Nephron (organoid): ENCODE results near the gene CDH13.

Experiments used
- H3K27ac Mint-ChIP-seq, 3 experiments: 2 replicates each; pipeline ENCODE4 v1.8.0; 2020; ENCODE audit warnings: mixed read lengths in 3 of 3, mild to moderate bottlenecking in 2 of 3, moderate library complexity in 1 of 3
- H3K27me3 Mint-ChIP-seq: 2 replicates; pipeline ENCODE4 v1.8.0; 2021; ENCODE audit warnings: low read depth, mild to moderate bottlenecking, moderate library complexity, mixed read lengths
- H3K36me3 Mint-ChIP-seq: 2 replicates; pipeline ENCODE4 v1.8.0; 2020; ENCODE audit warnings: low read depth, mixed read lengths
- H3K4me1 Mint-ChIP-seq: 2 replicates; pipeline ENCODE4 v1.8.0; 2020; ENCODE audit warnings: mixed read lengths
- H3K4me3 Mint-ChIP-seq, 3 experiments: 2 replicates each; pipeline ENCODE4 v1.8.0; 2020; ENCODE audit warnings: mild to moderate bottlenecking in 3 of 3, mixed read lengths in 3 of 3, moderate library complexity in 2 of 3
- H3K9me3 Mint-ChIP-seq: 2 replicates; pipeline ENCODE4 v1.8.0; 2020; ENCODE audit warnings: mixed read lengths
- CTCF ChIP-seq, 3 experiments: fragments of 200-600 bp; sonication (generic); IDR thresholded peaks; one replicate each; pipeline ENCODE4 v1.5.0; 2021; ENCODE audit warnings: antibody characterized with exemption in 3 of 3; ENCODE audit not compliant: unreplicated experiment in 3 of 3

CDH13 gene

DNA sequence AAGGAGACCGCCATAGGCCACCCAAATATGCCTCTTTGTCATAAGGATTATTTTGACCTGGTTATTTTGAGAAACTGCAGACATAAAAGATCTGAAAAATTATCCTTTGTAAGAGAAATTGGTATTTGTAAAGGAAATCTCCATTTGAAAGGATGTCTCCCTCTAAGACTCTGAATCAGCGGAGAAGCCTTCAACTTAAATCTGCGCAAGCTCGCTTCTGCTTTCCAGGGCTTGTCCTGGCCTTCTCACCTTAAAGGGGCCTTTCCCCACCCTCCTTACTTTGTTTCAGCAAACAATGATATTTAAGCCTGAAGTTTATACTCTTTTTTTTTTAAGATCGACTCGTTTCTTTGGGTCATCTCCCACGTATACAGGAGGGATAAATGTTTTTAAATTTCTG lies 1215.5 kb downstream of the CDH13 start:
- Mint-ChIP-seq H3K4me3 (no peak overlapping the region), H3K4me1 (peaks cover 11% of the 10 kb centered on the region), H3K27ac (no peak overlapping the region), H3K36me3 (no peaks in the 10 kb centered on the region), H3K27me3 (peaks cover 4% of the 10 kb centered on the region), H3K9me3 (no peaks in the 10 kb centered on the region)
- TF ChIP-seq CTCF (IDR thresholded peaks at IDR 0.05; ENCODE audit: unreplicated experiment in 3 of 3) = no peak

DNA sequence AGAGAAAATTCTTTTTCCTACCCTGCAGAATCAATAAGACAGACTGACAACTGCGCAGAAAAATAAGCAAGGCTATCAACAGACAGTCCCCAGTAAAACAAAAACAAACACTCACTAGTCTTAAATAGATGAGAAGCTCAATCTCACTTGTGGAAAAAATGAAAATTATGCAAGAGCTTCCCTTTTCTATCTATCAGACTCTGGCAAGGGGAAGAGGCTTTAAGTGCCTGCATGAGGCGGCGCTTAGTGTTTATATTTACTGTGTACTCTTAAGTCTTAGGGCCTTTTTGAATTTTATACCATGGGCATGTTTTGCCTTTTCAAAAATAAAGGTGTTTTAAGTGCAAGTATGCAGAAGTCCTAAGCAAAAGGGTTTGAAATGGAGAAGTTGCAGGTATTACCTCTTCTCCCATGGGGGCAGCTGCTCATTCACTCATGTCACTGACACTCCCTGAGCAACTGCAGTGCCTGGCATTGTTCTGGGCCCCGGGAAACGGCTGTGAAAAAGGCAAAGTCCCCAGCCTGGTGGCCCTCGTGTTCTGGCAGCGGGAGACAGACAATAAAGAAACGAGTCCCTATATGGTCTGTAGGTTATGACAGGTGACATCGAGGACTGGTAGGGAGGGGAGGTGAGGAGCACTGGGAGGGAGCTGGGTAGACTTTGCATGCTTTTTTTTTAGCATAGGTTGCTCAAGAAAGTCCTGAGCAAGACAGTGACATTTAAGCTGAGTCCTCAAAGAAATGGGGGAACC lies 1216.2 kb downstream of the CDH13 start:
- Mint-ChIP-seq H3K4me1 (peaks cover 11% of the 10 kb centered on the region), H3K27me3 (peaks cover 4% of the 10 kb centered on the region), H3K27ac (no peak overlapping the region), H3K36me3 (no peaks in the 10 kb centered on the region), H3K9me3 (no peaks in the 10 kb centered on the region), H3K4me3 (no peak overlapping the region)
- TF ChIP-seq CTCF (IDR thresholded peaks at IDR 0.05; ENCODE audit: unreplicated experiment in 3 of 3) = no peak

DNA sequence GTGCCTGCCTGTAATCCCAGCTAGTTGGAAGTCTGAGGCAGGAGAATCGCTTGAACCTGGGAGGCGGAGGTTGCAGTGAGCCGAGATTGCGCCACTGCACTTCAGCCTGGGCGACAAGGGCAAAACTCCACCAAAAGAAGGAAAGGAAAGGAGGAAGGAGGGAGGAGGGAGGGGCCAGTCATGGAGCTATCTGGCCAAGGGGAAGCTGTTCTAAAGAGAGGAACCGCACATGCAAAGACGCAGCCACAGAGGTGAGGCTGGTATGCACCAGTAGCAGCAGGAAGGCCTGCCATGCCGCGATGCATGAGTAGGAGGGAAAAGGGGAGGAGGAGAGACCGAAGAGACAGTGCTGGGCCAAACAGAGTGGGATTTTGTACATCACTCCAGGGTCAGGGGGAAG lies 1216.9 kb downstream of the CDH13 start:
- Mint-ChIP-seq H3K27ac (no peak overlapping the region), H3K4me1 (peaks cover 11% of the 10 kb centered on the region), H3K27me3 (peaks cover 2% of the 10 kb centered on the region), H3K9me3 (no peaks in the 10 kb centered on the region), H3K4me3 (no peak overlapping the region), H3K36me3 (no peaks in the 10 kb centered on the region)
- no peak for TF ChIP-seq CTCF (IDR thresholded peaks at IDR 0.05; ENCODE audit: unreplicated experiment in 3 of 3)

DNA sequence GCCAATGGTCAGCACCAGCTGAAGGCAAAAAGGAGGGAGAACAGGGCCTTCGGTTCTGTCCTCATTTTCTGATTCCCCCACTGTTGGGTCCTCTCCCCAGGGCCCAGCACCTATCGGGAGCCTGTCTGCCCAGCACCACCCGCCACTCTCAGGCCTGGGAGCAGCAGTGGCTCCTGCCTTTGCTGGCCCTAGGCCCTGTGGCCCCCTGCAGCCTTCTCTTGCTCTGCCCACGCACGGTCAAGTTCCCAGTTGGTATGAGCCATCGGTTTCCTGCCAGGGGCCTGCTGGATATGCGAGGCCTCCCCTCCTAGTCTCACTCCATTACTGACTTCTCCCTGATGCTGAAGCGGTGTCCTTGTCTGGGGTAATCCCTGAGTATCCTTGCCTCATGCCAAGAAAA lies 1218.5 kb downstream of the CDH13 start:
- TF ChIP-seq CTCF (IDR thresholded peaks at IDR 0.05; ENCODE audit: unreplicated experiment in 3 of 3) = no peak
- Mint-ChIP-seq H3K27ac (no peak overlapping the region), H3K27me3 (no peaks in the 10 kb centered on the region), H3K4me3 (no peak overlapping the region), H3K36me3 (no peaks in the 10 kb centered on the region), H3K9me3 (no peaks in the 10 kb centered on the region), H3K4me1 (peaks cover 11% of the 10 kb centered on the region)

- Mint-ChIP-seq H3K36me3 (no peaks in the 10 kb centered on the region), H3K9me3 (no peaks in the 10 kb centered on the region), H3K27ac (no peak overlapping the region), H3K4me1 (peaks cover 10% of the 10 kb centered on the region), H3K27me3 (no peaks in the 10 kb centered on the region), H3K4me3 (no peak overlapping the region)
- no peak for TF ChIP-seq CTCF (IDR thresholded peaks at IDR 0.05; ENCODE audit: unreplicated experiment in 3 of 3)
These were observed 1220.8 kb downstream of the CDH13 start for GRCh38 chr16:83847371-83848225.
